NCI-H2196 treated with DMSO at 0.1 percent for 48 hours (cell line): ENCODE measurements around the gene PFKFB4.
A peak's percentile ranks its signal among the peaks of the same experiment; 100 is the strongest.
"Not testable (repeated sequence)": the region's sequence is repeated elsewhere in the genome, so short reads cannot be mapped to it uniquely, and the experiment has no call there.

ENCODE experiments used
- DNase-seq: peaks from one replicate; lab custom pipeline; 2025; ENCODE audit not compliant: unreplicated experiment; lab: John Stamatoyannopoulos, UW

Gene PFKFB4

GRCh38 chr3:48502121-48502520 is 54.5 kb downstream of the PFKFB4 start:
- no peak for DNase-seq

DNA sequence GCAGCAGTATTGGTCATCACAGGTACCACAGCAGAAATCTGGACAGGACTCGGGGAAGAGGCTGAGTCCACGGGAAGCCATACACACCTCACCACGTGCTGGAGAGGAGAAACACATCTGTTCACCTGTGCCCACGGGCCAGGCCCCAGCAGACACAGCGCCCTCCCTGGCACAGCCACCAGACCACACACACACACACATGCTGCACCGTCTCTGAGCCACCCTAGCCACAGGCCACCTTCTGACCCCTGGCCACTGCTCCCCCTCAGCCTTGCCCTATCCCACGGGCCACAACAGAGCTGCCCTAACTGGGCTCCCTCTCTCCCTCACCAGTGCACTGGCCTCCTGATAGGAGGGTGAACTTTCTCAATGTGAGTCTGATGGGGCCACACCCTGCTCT is 55.4 kb downstream of the PFKFB4 start:
- DNase-seq: no peak

DNA sequence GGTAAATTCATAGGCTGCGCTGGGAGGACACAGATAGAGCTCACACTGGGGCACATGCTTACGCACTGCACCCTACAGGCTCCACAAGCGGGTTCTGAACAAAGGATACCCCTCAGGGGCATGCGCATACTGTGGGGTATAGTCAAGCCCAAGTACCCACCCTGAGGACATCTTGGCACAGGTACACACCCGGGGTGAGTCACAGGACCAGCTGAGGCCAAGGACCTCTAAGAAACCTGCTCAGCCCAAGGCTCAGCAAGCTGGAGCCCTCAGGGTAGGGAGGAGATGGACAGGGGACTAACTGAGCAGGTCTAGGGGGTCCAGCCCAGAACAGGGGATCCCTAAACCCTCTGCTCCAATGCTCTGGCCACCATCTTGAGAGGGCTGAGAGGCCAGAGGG is 55.9 kb downstream of the PFKFB4 start:
- no peak for DNase-seq

- no peak for DNase-seq
These were observed 63.5 kb downstream of the PFKFB4 start for GRCh38 chr3:48493203-48493501.

- DNase-seq: no peak
These were observed 64.0 kb downstream of the PFKFB4 start for GRCh38 chr3:48492461-48493202.

DNA sequence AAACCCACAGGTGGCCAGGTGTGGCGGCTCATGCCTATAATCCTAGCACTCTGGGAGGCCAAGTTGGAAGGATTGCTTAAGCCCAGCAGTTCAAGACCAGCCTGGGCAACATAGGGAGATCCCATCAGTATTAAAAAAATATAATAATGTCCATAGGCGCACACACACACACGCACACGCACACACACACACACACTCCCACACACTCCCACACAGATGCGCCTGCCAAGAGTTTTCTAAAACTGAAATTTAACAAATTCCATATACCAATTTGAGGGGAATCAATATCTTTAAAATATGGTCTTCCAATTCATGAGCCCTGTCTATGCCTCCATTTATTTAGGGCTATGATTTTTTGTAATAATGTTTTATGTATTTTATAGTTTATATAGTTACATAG is 69.7 kb downstream of the PFKFB4 start:
- no peak for DNase-seq

GRCh38 chr3:48482822-48483221 is 73.8 kb downstream of the PFKFB4 start:
- DNase-seq: not testable (repeated sequence)

- DNase-seq: not testable (repeated sequence)
These were observed 75.7 kb downstream of the PFKFB4 start for GRCh38 chr3:48480891-48481290.

- DNase-seq: no peak
These were observed 77.7 kb downstream of the PFKFB4 start for GRCh38 chr3:48478626-48479555.

DNA sequence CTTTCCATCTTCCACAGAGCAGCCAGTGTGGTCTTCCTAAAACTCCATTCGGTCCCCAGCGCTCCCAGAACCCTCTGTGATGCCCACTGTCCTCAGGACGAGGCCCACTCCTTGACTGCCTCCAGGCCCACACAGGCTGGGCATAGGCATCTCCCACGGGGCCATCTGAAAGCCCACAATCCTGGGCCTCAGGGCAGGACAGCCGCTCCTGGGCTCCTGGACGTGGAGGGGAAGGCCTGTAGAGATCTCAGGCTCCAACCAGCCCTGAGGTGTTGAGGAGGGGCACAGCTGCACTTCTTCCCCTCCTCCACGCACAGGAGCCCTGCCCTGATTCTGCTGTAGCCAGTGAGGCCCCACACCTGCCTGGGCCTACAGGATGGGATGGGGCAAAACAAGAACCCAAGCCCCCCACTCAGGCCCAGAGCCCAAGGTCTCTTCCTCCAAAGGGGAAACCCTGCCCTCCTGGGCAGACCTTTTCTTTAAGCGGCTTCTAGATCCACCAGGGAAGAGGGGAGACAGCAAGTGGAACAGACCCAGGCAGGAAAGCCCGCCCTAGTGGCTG is 78.6 kb downstream of the PFKFB4 start:
- DNase-seq: no peak

DNA sequence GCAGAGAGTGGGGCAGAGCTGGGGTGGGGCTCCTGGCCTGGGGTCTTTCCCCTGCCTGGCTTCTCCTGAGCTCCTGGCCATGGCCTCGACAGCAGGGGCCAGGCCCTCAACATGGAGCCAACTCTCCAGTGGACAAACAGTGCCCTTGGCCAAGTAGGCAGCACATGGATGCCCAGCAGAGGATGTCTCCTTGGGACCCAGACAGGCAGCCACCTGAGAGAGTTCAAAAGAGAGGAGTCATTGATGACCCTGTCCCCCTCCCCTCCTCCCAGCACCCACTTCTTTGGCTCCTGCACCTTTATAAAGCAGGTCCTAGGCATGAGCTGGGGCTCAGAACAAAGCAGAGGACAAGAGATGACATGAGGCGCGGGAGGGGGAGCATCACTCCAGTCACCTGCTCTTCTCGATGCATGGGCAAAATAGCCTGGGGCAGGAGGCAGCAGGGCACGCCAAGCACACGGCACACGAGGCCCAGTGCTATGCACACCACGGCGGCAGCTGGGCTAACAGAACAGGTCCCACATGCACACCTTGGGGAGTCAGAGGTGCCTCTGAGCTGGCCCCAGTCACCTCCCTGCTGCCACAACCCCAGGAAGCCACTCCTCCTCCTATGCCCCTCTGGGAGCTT is 80.1 kb downstream of the PFKFB4 start:
- DNase-seq: no peak

DNA sequence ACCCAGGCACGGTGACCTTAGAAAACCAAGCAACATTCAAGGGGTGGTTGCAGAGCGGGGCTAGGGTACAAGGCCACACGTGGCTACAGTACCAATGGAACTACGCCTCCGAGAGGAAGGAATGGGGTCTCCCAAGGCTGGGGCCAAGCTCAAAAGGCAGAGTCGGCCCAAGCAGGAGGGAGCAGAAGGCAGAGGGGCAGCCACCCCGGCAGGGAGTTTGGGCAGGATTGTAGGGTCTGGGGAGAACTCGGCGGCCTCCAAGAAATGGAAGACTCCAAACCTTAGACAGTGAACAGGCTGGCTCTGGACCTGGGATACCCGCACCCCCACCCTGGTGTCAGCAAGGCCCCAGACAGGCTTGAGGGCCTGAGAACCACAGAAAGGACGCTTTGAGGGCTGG is 81.4 kb downstream of the PFKFB4 start:
- DNase-seq: no peak

GRCh38 chr3:48474619-48475018 is 82.0 kb downstream of the PFKFB4 start:
- no peak for DNase-seq

DNA sequence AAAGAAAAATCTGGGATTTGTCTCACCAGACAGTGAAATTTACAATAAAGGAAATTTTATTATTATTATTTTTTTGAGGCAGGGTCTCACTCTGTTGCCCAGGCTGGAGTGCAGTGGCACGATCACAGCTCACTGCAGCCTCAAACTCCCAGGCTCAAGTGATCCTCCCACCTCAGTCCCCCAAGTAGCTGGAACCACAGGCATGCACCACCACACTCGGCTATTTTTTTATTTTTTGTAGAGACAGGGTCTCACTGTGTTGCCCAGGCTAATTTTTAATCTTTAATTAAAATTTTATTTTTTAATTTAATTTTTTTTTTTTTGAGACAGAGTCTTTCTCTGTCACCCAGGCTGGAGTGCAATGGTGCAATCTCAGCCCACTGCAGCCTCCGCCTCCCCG is 82.6 kb downstream of the PFKFB4 start:
- not testable (repeated sequence) for DNase-seq

DNA sequence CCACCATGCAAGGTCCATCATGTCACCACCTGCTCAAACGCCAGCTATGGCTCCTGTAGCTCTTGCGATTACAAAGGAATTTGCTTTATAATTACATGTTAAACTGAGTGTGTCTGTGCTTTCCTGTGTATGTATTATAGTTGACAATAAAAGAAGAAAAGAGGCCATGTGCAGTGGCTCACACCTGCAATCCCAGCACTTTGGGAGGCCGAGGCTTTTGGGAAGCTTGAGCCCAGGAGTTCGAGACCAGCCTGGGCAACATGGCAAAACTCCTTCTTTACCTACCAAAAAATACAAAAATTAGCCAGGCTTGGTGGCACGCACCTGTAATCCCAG is 83.0 kb downstream of the PFKFB4 start:
- no peak for DNase-seq

DNA sequence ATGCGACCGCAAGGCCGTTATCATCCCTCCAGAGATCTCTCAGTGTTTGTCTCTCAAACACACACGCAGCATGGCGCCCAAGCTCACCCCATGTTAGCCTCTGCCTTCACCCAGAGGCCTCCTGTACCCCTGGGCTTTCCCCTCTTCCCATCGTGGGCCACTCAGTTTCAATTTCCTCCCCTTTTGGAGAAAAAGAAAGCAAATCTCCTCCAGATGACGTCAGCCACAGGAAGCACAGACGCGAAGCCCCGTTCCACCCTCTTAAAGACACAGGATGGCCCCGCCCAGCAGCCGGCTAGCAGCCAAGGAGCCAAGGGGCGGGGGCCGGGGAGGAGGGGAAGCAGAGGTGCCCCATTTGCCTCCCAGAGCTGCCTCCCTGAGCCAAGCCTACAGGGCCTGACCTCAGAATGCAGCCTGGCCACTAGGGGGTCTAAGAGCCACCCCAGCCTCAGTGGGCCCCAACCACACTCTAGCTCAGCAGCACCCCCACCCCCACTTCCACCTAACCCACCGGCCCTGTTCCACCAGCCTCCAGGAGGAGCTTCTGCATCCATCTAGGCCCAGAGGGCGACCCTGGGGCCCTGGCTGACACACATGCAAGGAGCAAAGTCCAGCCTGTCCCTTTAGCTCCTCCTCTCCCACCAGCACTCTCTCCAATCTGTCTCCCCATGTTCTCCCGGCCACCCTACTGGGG is 83.5 kb downstream of the PFKFB4 start:
- DNase-seq: peak; percentile 51

DNA sequence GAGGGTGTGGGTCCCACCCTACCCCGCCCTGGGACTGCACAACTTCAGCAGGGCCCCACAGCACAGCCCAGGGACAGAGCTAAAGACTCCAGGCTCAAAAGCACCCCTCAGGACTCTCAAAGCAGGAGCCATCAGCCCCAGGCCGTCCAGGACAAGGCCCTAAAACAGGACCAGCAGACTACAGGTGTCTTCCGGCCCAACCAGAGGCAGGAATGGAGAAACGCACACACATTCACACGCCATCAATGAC is 84.0 kb downstream of the PFKFB4 start:
- DNase-seq: no peak

DNA sequence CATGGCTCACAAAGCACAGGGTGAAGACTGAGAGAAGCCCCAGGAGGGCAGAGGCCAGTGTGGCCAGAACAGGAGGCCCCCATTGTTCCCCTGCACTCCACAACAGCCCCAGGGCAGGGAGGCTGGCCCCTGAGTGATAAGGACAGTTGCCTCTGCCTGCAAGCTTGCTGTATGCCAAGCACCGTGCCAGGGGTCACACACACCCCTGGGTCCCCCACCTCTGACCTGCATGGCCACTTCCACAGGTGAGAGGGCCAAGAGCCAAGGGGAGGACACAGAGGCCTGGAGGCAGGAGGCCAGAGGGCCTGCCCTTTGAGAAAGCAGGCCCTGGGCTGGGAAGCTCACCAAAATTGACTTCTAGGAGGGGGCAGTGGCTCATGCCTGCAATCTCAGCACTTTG is 86.3 kb downstream of the PFKFB4 start:
- DNase-seq: no peak

DNA sequence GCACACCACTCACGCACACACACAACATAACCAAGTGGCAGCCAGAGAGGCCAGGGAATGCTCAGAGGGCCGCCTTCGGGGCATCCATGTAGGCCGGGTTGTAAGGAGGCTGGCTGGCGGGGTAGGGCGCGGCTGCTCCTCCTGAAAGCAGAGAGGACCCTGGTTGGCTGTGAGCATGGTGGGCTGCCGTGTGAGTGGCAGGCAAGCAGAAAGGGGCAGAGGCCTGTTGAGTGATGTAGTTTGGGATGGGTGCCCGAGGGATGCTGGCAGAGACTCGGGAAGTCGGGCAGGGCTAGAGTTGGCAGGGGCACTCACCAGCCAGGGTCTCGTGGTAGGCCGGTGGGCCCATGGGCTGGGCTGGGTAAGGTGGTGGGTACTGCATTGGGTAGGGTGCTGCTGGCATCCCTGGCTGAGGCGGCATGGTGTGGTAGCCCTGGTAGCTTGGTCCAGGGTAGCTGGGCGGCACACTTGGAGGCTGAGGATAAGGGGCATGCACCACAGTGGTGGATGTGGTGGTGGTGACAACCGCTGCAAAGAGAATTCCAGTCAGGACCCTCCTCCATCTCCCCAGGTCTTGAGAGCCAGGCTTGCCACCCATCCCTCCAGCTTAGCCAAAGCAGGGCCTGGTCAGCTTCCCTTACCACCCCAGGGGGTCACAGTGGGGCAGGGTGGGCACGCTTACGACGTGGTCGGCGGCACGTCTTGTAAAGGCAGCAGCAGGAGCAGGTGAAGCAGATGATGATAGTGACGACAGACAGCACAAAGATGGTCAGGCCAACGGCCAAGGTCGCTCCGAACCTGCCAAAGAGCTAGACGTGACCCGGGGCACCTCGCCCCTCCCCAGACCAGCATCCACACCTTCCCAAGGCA is 87.3 kb downstream of the PFKFB4 start:
- no peak for DNase-seq

- no peak for DNase-seq
These were observed 88.3 kb downstream of the PFKFB4 start for GRCh38 chr3:48468329-48468731.
